ENCODE measurements around the gene MACROD2.

The MACROD2 gene

DNA sequence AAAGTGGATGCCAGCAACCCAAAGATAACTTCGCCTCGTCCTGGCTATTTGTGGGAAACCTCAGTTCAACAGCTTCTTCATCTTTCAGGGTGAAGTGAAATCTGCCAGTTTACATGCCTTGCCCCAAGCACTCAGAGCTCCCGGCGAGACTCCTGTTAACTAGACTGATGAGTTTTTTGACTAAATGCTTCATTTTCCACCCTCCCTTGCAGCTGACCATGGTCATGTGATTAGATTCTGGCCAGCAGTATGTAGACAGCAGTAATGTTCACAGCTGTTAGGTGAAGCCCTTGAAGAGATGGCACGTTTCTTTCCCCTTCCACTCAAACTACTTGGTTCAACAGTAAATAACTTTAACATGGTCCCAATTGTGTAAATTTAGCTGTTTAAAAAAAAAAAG, 1060.9 kb downstream of the MACROD2 start:
- no peak for DNase-seq (ENCODE audit: low read depth, low spot score)
- Histone ChIP-seq H3K9ac (ENCODE audit: insufficient read length, low read depth) (no peak overlapping the region), H3K9me3 (ENCODE audit: insufficient read depth, low read length) (no peaks in the 10 kb centered on the region), H3K4me1 (ENCODE audit: insufficient read depth, insufficient read length) (peaks cover 2% of the 10 kb centered on the region), H3K27me3 (ENCODE audit: insufficient read depth, insufficient read length) (no peaks in the 10 kb centered on the region), H3K36me3 (ENCODE audit: insufficient read depth, insufficient read length, low read length) (no peaks in the 10 kb centered on the region), H3K4me3 (ENCODE audit: insufficient read length, low read depth) (no peak overlapping the region)
- TF ChIP-seq SUZ12 (IDR thresholded peaks at IDR 0.05; ENCODE audit: extremely low read depth, insufficient read depth, insufficient read length) (no peak), ZNF274 (IDR thresholded peaks at IDR 0.05; ENCODE audit: low read depth, low read length) (no peak), YY1 (IDR thresholded peaks at IDR 0.05; ENCODE audit: insufficient read depth, insufficient read length) (no peak)

GRCh38 chr20:15058841-15059240, 1063.5 kb downstream of the MACROD2 start:
- Histone ChIP-seq H3K4me1 (ENCODE audit: insufficient read depth, insufficient read length) (peaks cover 2% of the 10 kb centered on the region), H3K36me3 (ENCODE audit: insufficient read depth, insufficient read length, low read length) (no peaks in the 10 kb centered on the region), H3K4me3 (ENCODE audit: insufficient read length, low read depth) (no peak overlapping the region), H3K9ac (ENCODE audit: insufficient read length, low read depth) (no peak overlapping the region), H3K9me3 (ENCODE audit: insufficient read depth, low read length) (no peaks in the 10 kb centered on the region), H3K27me3 (ENCODE audit: insufficient read depth, insufficient read length) (no peaks in the 10 kb centered on the region)
- no peak for DNase-seq (ENCODE audit: low read depth, low spot score)
- no peak for TF ChIP-seq ZNF274 (IDR thresholded peaks at IDR 0.05; ENCODE audit: low read depth, low read length)
- no peak for TF ChIP-seq YY1 (IDR thresholded peaks at IDR 0.05; ENCODE audit: insufficient read depth, insufficient read length)
- TF ChIP-seq SUZ12 (IDR thresholded peaks at IDR 0.05; ENCODE audit: extremely low read depth, insufficient read depth, insufficient read length) = no peak

GRCh38 chr20:15059438-15059837, 1064.1 kb downstream of the MACROD2 start:
- Histone ChIP-seq H3K4me3 (ENCODE audit: insufficient read length, low read depth) (no peak overlapping the region), H3K9me3 (ENCODE audit: insufficient read depth, low read length) (no peaks in the 10 kb centered on the region), H3K9ac (ENCODE audit: insufficient read length, low read depth) (no peak overlapping the region), H3K36me3 (ENCODE audit: insufficient read depth, insufficient read length, low read length) (no peaks in the 10 kb centered on the region), H3K27me3 (ENCODE audit: insufficient read depth, insufficient read length) (no peaks in the 10 kb centered on the region), H3K4me1 (ENCODE audit: insufficient read depth, insufficient read length) (peaks cover 2% of the 10 kb centered on the region)
- TF ChIP-seq SUZ12 (IDR thresholded peaks at IDR 0.05; ENCODE audit: extremely low read depth, insufficient read depth, insufficient read length) (no peak), ZNF274 (IDR thresholded peaks at IDR 0.05; ENCODE audit: low read depth, low read length) (no peak), YY1 (IDR thresholded peaks at IDR 0.05; ENCODE audit: insufficient read depth, insufficient read length) (no peak)
- DNase-seq (ENCODE audit: low read depth, low spot score) = no peak

DNA sequence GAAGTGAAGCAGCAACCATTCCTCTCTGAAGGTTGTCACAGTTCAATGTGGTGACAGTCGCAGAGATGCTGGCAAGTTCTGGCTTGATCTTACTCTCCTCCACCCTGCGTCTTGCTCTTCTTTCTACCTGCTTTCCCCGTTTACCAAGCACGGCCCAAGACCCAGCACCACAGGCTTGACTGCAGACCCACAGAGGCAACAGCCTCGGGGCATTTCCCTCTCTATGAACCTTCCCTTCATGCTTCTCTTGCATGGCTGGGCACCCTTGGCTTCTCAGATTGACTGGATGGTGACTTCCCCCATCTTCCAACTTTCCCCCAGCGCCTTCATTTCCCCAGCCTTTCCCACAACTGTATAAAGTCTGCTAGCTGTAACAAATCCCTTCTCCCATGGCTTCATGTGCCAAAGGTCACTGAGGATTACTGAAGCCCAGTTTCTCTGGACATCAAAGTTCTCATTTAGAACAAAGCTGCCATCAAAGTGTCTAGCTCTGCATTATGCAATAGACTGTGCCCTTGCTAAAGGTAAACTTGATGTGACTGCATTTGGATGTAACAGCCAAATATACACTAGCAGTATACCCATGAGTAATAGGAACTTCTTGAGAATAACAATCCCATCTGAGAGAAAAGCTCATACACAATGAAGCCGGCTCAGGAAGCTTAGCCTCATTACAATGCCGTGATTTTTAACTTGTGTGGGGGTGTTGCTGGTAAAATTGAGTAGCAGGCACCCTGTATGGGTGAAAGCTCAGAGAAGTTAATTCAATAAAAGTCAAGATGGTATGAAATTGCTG, 1065.1 kb downstream of the MACROD2 start:
- DNase-seq (ENCODE audit: low read depth, low spot score) = no peak
- TF ChIP-seq YY1 (IDR thresholded peaks at IDR 0.05; ENCODE audit: insufficient read depth, insufficient read length) (no peak), ZNF274 (IDR thresholded peaks at IDR 0.05; ENCODE audit: low read depth, low read length) (no peak), SUZ12 (IDR thresholded peaks at IDR 0.05; ENCODE audit: extremely low read depth, insufficient read depth, insufficient read length) (no peak)
- Histone ChIP-seq H3K27me3 (ENCODE audit: insufficient read depth, insufficient read length) (no peaks in the 10 kb centered on the region), H3K9ac (ENCODE audit: insufficient read length, low read depth) (no peak overlapping the region), H3K36me3 (ENCODE audit: insufficient read depth, insufficient read length, low read length) (no peaks in the 10 kb centered on the region), H3K9me3 (ENCODE audit: insufficient read depth, low read length) (no peaks in the 10 kb centered on the region), H3K4me3 (ENCODE audit: insufficient read length, low read depth) (no peak overlapping the region), H3K4me1 (ENCODE audit: insufficient read depth, insufficient read length) (peaks cover 2% of the 10 kb centered on the region)

DNA sequence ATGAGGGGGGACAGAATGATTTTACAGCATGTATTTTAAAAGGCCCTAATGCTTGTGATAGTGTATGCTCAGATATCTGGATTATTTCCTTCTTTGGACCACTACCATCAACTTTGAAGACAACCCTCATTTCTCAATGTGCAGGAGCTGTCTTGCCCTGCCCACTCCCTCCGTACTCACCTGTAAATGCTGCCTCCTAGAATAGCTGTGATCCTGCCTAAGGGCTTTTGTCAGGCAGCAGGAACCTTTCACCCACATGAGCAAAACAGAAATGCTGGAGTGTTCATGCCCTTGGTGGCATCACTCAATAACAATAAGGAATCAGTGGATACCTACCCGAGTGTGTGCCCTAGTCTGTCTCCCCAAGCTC, 1065.7 kb downstream of the MACROD2 start:
- Histone ChIP-seq H3K36me3 (ENCODE audit: insufficient read depth, insufficient read length, low read length) (no peaks in the 10 kb centered on the region), H3K9me3 (ENCODE audit: insufficient read depth, low read length) (no peaks in the 10 kb centered on the region), H3K9ac (ENCODE audit: insufficient read length, low read depth) (no peak overlapping the region), H3K4me3 (ENCODE audit: insufficient read length, low read depth) (no peak overlapping the region), H3K27me3 (ENCODE audit: insufficient read depth, insufficient read length) (no peaks in the 10 kb centered on the region), H3K4me1 (ENCODE audit: insufficient read depth, insufficient read length) (peaks cover 2% of the 10 kb centered on the region)
- no peak for DNase-seq (ENCODE audit: low read depth, low spot score)
- TF ChIP-seq YY1 (IDR thresholded peaks at IDR 0.05; ENCODE audit: insufficient read depth, insufficient read length) = no peak
- no peak for TF ChIP-seq ZNF274 (IDR thresholded peaks at IDR 0.05; ENCODE audit: low read depth, low read length)
- no peak for TF ChIP-seq SUZ12 (IDR thresholded peaks at IDR 0.05; ENCODE audit: extremely low read depth, insufficient read depth, insufficient read length)

DNA sequence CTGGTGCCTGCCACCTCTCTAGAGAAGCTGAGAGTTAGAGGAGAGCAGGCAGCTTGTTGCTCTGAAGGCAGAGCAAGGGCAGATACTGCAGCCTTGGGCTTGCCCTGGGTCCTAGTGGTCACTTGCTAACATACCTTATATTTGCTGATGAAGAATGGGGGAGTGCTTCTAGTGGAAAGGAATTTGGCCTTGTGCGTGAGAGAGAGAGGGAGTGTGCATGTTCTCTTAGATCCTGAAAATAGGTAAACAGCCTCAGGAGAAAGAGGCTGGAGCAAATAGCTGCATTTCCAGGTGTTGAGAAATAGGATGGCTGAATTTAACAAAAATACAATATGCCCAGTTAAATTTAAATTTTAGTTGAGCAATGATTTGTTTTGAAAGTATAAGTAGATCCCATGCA, 1066.6 kb downstream of the MACROD2 start:
- Histone ChIP-seq H3K4me1 (ENCODE audit: insufficient read depth, insufficient read length) (no peaks in the 10 kb centered on the region), H3K9me3 (ENCODE audit: insufficient read depth, low read length) (no peaks in the 10 kb centered on the region), H3K4me3 (ENCODE audit: insufficient read length, low read depth) (no peak overlapping the region), H3K9ac (ENCODE audit: insufficient read length, low read depth) (no peak overlapping the region), H3K27me3 (ENCODE audit: insufficient read depth, insufficient read length) (no peaks in the 10 kb centered on the region), H3K36me3 (ENCODE audit: insufficient read depth, insufficient read length, low read length) (no peaks in the 10 kb centered on the region)
- TF ChIP-seq SUZ12 (IDR thresholded peaks at IDR 0.05; ENCODE audit: extremely low read depth, insufficient read depth, insufficient read length) = no peak
- no peak for TF ChIP-seq ZNF274 (IDR thresholded peaks at IDR 0.05; ENCODE audit: low read depth, low read length)
- no peak for TF ChIP-seq YY1 (IDR thresholded peaks at IDR 0.05; ENCODE audit: insufficient read depth, insufficient read length)
- DNase-seq (ENCODE audit: low read depth, low spot score) = no peak

- Histone ChIP-seq H3K4me1 (ENCODE audit: insufficient read depth, insufficient read length) (no peaks in the 10 kb centered on the region), H3K27me3 (ENCODE audit: insufficient read depth, insufficient read length) (no peaks in the 10 kb centered on the region), H3K9me3 (ENCODE audit: insufficient read depth, low read length) (no peaks in the 10 kb centered on the region), H3K4me3 (ENCODE audit: insufficient read length, low read depth) (no peak overlapping the region), H3K36me3 (ENCODE audit: insufficient read depth, insufficient read length, low read length) (no peaks in the 10 kb centered on the region), H3K9ac (ENCODE audit: insufficient read length, low read depth) (no peak overlapping the region)
- DNase-seq (ENCODE audit: low read depth, low spot score) = no peak
- TF ChIP-seq ZNF274 (IDR thresholded peaks at IDR 0.05; ENCODE audit: low read depth, low read length) (no peak), SUZ12 (IDR thresholded peaks at IDR 0.05; ENCODE audit: extremely low read depth, insufficient read depth, insufficient read length) (no peak), YY1 (IDR thresholded peaks at IDR 0.05; ENCODE audit: insufficient read depth, insufficient read length) (no peak)
Observed at GRCh38 chr20:15063081-15063480, 1067.8 kb downstream of the MACROD2 start.
